HG03378 (cell line): Measurements from ENCODE around the gene SLC8B1.

Source experiments
- ATAC-seq: cut with Tn5 transposase; IDR thresholded peaks from one replicate; pipeline ENCODE4 v1.9.1; 2021; ENCODE audit warnings: mild to moderate bottlenecking, moderate library complexity; ENCODE audit not compliant: unreplicated experiment

SLC8B1 gene

GRCh38 chr12:113334786-113335539, at the start of gene SLC8B1:
SLC8B1 (minus strand) TSS chr12:113335109; CDS start chr12:113332878, 2,231 bp downstream.
- peak; percentile 58 for ATAC-seq

DNA sequence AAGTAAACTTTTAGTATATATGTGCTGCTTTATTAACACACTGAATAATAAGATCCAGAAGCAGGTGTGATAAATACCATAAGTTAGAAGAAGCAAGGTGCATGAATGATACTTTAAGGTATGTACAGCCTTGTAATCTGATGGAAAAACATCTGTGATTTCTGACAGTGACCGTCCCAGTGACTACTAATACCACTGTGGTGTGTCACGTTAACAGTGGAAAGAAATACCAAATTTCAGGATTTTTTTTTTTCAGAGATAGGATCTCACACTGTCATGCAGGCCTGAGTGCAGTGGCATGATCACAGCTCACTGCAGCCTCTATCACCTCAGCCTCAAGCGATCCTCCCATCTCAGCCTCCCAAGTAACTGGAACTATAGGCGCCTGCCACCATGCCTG, 47.3 kb upstream of the SLC8B1 start:
- ATAC-seq = no peak

- no peak for ATAC-seq
Observed at GRCh38 chr12:113381220-113381619, 46.3 kb upstream of the SLC8B1 start.

DNA sequence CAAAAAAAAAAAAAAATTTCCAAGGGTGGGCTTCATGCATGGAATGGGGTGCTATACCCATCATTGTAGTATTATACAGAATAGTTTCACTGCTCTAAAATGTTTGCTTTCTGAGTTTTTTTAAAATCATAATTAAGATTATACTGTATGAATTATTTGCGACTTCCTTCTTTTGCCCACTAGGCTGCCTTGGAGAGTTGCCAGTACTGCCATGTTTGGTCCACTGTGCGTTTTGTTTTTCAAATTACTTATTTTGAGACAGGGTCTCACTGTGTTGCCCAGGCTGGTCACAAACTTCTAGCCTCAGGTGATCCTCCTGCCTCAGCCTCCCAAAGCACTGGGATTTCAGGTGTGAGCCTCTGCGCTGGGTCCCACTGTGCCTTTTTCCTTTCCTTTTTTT, 43.4 kb upstream of the SLC8B1 start:
- ATAC-seq = no peak

GRCh38 chr12:113374823-113375428, 40.0 kb upstream of the SLC8B1 start:
- ATAC-seq = no peak

GRCh38 chr12:113373969-113374368, 39.1 kb upstream of the SLC8B1 start:
- ATAC-seq = no peak

DNA sequence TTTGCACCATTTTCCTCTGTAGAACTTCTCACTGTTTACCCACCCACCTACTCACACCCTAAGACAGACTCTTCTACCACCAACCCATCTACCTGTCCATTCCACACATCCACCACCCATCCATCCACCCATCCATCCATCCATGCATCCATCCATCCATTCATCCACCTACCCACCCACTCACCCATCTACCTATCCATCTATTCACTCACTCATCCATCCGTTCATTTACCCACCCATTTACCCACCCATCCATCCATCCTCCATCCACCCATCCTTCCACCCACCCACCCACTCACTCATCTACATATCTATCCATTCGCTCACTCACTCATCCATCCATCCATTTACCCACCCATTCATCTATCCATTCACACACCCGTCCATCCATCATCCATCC, 38.5 kb upstream of the SLC8B1 start:
- no peak for ATAC-seq

GRCh38 chr12:113372371-113372770, 37.5 kb upstream of the SLC8B1 start:
- no peak for ATAC-seq

- no peak for ATAC-seq
Observed at GRCh38 chr12:113371808-113372207, 36.9 kb upstream of the SLC8B1 start.

GRCh38 chr12:113370923-113371682, 36.2 kb upstream of the SLC8B1 start:
- no peak for ATAC-seq

- no peak for ATAC-seq
Observed at GRCh38 chr12:113369391-113369985, 34.6 kb upstream of the SLC8B1 start.

GRCh38 chr12:113368331-113368730, 33.4 kb upstream of the SLC8B1 start:
- no peak for ATAC-seq

DNA sequence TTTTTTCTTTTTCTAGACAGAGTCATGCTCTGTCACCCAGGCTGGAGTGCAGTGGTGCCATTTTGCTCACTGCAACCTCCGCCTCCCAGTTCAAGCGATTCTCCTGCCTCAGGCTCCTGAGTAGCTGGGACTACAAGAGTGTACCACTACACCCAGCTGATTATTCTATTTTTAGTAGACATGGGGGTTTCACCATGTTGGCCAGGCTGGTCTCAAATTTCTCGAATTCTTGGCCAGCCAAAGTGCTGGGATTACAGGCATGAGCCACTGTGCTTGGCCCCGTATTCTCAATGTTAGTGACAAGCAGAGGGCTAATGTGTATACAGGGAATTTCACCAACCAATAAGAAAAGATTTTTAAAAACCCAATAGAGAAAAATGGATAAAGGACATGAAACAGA, 31.9 kb upstream of the SLC8B1 start:
- ATAC-seq = no peak

GRCh38 chr12:113365639-113366395, 30.9 kb upstream of the SLC8B1 start:
- ATAC-seq = no peak

DNA sequence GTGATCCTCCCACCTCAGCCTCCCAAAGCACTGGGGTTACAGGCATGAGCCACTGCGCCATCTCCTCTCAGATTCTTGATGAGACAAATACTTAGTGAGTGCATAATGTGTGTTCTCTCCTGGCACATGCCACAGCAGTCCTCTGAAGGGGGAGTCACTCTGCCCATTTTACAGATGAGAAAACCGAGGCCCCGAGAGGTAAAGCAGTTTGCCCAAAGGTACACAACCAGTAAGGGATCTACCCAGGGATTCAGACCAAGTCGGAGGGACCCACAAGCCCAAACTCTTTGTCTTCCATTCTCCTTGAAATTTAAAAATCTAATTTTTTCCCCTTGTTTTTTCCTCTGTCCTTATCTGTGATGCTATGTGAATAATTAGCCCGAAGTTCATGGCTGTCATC, 29.8 kb upstream of the SLC8B1 start:
- ATAC-seq = no peak

DNA sequence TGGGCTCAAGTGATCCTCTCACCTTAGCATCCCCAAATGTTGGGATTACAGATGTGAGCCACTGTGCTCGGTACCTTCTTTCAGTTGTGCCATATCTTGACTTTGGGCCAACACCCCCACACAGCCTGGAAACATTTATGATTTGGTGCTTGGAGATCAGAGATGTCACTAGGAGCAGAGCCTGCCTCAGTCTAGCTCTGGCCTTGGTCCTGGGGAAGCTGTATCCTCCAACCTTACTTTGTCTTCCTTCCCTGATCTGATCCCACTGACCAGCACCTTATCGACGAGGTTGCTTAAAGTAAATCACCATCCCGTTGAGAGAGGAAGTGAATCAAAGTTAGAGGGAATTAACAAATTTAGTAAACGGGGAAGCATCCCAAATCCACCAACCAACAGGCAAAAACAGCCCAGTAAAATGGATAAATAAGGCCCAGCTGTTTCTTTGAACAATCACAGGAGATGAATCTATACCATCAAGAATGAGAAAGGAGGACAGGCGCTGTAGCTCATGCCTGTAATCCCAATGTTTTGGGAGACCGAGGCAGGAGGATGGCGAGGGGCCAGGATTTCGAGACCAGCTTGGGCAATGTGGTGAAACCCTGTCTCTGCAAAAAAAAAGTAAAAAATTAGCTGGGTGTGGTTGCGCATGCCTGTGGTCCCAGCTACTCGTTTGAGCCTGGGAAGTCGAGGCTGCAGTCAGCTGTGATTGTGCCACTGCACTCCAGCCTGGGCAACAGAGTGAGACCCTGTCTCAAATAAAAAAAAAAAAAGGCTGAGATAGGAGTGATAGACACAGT, 26.9 kb upstream of the SLC8B1 start:
- no peak for ATAC-seq

DNA sequence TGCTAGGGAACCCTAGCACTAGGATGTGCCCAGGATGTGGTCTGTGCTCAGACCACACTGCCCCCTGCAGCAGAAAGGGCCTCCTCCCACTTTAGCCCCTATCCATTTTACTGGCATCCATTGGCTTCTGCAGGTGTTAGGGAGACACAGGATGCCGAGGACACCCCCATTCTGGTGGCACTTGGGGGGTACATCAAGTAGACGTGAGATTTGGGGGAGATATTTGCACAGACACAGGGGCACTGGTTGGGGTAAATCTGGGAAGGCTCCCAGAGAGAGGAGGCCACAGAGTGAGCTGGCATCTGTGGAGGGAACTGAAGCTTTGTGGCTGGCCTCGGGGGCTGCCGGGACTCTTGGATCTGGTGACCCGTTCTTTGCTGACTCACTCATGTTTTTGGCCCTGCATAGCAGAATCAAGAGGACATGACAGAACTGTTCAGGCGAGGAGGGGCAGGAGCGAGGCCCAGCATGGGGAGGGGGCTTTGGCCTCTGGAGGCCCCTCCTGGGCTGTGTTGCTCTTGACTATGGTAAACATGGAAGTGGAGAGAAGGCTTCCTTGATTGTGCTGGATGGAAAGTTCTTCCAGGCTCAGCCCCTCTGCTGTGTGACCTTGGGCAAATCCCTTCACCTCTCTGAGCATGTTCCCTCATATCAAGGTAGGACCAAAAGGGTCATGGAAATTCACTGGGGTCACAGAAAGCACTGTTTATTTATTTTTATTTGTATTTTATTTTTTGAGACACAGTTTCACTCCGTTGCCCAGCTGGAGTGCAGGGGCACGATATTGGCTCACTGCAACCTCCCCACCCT, 25.2 kb upstream of the SLC8B1 start:
- ATAC-seq = no peak

DNA sequence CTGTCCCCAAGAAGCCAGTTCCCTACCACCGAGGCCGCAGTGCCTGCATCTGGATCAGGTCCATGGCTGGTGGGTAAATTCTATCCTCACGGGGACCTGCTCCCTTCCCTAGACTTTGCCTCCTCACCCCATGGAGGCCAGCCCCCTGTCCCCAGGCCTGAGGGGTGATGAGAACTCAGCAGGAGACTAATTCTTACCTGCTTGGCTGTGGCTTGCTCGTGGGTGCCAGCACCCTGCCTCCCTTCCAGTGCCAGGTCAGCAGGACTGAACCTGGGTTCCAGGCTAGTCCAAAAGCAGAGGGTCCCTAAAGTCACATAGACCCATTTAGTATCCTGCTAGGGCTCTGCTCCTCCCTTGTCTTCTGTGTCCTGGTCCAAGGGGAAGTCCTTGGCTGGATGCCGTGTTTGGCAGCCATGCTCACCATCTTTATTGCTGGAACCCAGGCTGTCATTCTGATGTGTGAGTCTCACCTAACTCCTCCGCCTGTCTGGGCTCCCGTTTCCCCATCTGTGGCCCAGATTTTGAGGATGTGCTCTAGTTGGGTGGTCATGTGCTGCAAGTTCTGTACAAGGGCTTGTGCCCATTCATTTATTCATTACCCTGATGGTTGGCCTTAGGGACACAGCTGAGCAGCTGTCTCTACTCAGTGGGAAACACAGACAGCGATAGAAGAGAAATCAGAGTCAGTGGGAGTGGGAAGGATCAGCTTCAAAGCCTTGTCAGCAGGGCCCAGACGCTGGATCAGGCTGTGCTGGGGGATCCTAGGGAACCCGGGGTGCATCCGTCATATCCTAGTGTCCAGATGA, 24.4 kb upstream of the SLC8B1 start:
- ATAC-seq = no peak
